Upper lobe of right lung (tissue), 1 donor: ENCODE data around the gene PRKN. TPM values are rescaled to one million over a fixed set of nuclear protein-coding genes. Genes with fewer than 3 reads are reported as not detected.

Experiments used
- ATAC-seq: fragments of 200-7000 bp; cut with Tn5 transposase; one replicate; pipeline ENCODE4 v1.9.1; 2020; ENCODE audit warnings: mild to moderate bottlenecking, moderate library complexity
- DNase-seq: peaks from one replicate; pipeline ENCODE4 v3.0.0-alpha.2; 2020
- H3K27ac ChIP-seq: fragments of 200-600 bp; one replicate; pipeline ENCODE4 v1.8.0; 2022
- H3K27me3 ChIP-seq: fragments of 200-600 bp; one replicate; pipeline ENCODE4 v1.8.0; 2022; ENCODE audit warnings: mild to moderate bottlenecking
- H3K36me3 ChIP-seq: fragments of 200-600 bp; one replicate; pipeline ENCODE4 v1.8.0; 2022
- H3K4me1 ChIP-seq: fragments of 200-600 bp; one replicate; pipeline ENCODE4 v1.8.0; 2022
- H3K4me3 ChIP-seq: fragments of 200-600 bp; one replicate; pipeline ENCODE4 v1.8.0; 2022; ENCODE audit warnings: mild to moderate bottlenecking
- H3K9me3 ChIP-seq: fragments of 200-600 bp; one replicate; pipeline ENCODE4 v1.8.0; 2022
- intact Hi-C: fragments of 100-400 bp; cut with DNase I; formaldehyde crosslinking; loops from one replicate; pipeline ENCODE4 v1.11.0; 2022
- total RNA-seq: library from RNA; stranded (reverse); fragmentation: NEBNext Ultra II Directional; extraction: Animal tissue kit (Norgen Biotek cat#: 25700); gene quantifications from one replicate; pipeline ENCODE4 v1.2.1, GENCODE V29; 2021
- TF ChIP-seq, protein P1 (sequence below): fragments of 200-600 bp; IDR thresholded peaks from one replicate; pipeline ENCODE4 v1.8.0; 2022; ENCODE audit warnings: antibody characterized with exemption
- donor health status: DM: no; HTN: yes; CAD: no; lungs with severe emphysema.

The PRKN gene
- total RNA-seq, 1 donor from 2014 or later, result 2.7 TPM

- no peaks in the 10 kb centered on the region for H3K4me1 ChIP-seq
- H3K36me3 ChIP-seq, result no peaks in the 10 kb centered on the region
- no peak for DNase-seq
- TF ChIP-seq, protein P1, sequence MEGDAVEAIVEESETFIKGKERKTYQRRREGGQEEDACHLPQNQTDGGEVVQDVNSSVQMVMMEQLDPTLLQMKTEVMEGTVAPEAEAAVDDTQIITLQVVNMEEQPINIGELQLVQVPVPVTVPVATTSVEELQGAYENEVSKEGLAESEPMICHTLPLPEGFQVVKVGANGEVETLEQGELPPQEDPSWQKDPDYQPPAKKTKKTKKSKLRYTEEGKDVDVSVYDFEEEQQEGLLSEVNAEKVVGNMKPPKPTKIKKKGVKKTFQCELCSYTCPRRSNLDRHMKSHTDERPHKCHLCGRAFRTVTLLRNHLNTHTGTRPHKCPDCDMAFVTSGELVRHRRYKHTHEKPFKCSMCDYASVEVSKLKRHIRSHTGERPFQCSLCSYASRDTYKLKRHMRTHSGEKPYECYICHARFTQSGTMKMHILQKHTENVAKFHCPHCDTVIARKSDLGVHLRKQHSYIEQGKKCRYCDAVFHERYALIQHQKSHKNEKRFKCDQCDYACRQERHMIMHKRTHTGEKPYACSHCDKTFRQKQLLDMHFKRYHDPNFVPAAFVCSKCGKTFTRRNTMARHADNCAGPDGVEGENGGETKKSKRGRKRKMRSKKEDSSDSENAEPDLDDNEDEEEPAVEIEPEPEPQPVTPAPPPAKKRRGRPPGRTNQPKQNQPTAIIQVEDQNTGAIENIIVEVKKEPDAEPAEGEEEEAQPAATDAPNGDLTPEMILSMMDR, result no peak
- H3K27ac ChIP-seq, result no peak overlapping the region
- no peaks in the 10 kb centered on the region for H3K27me3 ChIP-seq
- intact Hi-C loops, result no loop called here
- H3K4me3 ChIP-seq, result no peak overlapping the region
- ATAC-seq, result no peak
- no peaks in the 10 kb centered on the region for H3K9me3 ChIP-seq
These were observed 1343.6 kb downstream of the PRKN start for GRCh38 chr6:161383951-161384350.

GRCh38 chr6:161379834-161380582 lies 1347.6 kb downstream of the PRKN start:
- intact Hi-C loops, result no loop called here
- Histone ChIP-seq H3K9me3 (no peaks in the 10 kb centered on the region), H3K27me3 (no peaks in the 10 kb centered on the region), H3K36me3 (no peaks in the 10 kb centered on the region), H3K4me1 (peaks cover 10% of the 10 kb centered on the region), H3K4me3 (no peak overlapping the region), H3K27ac (no peak overlapping the region)
- TF ChIP-seq, protein P1, result no peak
- no peak for DNase-seq
- ATAC-seq, result no peak

DNA sequence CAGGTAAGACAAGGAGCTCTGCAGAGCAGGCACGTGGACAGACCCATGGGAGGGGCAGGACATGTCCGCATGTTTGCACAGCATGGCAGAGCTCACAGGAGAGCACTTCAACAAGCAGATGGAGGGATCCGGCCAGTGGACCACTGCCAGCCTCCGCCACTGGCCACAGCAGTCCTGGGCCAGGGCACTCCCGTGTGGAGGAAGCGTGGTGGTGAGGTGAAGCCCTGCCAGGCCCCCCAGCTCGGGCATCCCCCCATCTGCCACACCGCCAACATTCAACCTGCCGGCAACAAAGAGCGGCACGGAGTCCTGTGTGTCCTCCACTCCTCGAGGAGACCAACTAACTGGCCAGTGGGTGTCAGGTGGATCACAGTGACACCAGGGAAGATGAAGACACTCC lies 1349.5 kb downstream of the PRKN start:
- peaks cover 12% of the 10 kb centered on the region for H3K4me1 ChIP-seq
- intact Hi-C loops, result no loop called here
- ATAC-seq, result no peak

DNA sequence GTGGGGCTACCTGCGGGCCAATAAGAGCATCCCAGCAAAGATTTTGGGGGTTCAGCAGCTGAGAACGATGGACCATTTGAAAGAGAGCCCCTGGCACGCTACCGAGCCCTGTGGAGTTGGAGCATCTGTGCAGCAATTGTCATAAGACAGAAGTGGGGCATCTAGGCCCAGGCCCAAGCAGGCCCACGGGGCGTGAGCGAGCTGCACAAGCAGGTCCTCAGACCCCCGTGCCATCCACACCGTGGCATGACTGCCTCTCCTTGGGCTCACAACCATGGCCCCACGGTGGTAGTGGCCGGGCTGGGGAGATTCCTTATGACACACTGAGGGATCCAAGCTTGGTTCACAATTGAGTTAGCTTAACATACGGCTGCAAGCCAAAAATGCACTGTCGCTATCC lies 1350.5 kb downstream of the PRKN start:
- DNase-seq, result no peak
- no peak overlapping the region for H3K27ac ChIP-seq

More for the DNA sequence above, 1349.5 kb downstream of the PRKN start:
- Histone ChIP-seq H3K36me3 (no peaks in the 10 kb centered on the region), H3K27ac (no peak overlapping the region), H3K27me3 (no peaks in the 10 kb centered on the region), H3K4me3 (no peak overlapping the region), H3K9me3 (no peaks in the 10 kb centered on the region)
- TF ChIP-seq, protein P1, result no peak
- DNase-seq, result no peak

GRCh38 chr6:161376367-161376766 lies 1351.2 kb downstream of the PRKN start:
- Histone ChIP-seq H3K36me3 (no peaks in the 10 kb centered on the region), H3K9me3 (no peaks in the 10 kb centered on the region), H3K27me3 (no peaks in the 10 kb centered on the region), H3K27ac (no peak overlapping the region), H3K4me1 (peaks cover 12% of the 10 kb centered on the region), H3K4me3 (no peak overlapping the region)
- ATAC-seq (no peak), DNase-seq (no peak)
- TF ChIP-seq, protein P1, result no peak
- intact Hi-C loops, result no loop called here

More for the DNA sequence above, 1350.5 kb downstream of the PRKN start:
- Histone ChIP-seq H3K36me3 (no peaks in the 10 kb centered on the region), H3K4me1 (peaks cover 12% of the 10 kb centered on the region), H3K27me3 (no peaks in the 10 kb centered on the region), H3K9me3 (no peaks in the 10 kb centered on the region), H3K4me3 (no peak overlapping the region)
- intact Hi-C loops, result no loop called here
- no peak for ATAC-seq
- TF ChIP-seq, protein P1, result no peak
